Tibial nerve (tissue), 4 donors: ENCODE results near the gene WDR27. TPM values are rescaled to one million over a fixed set of nuclear protein-coding genes. Genes with fewer than 3 reads are reported as not detected.
"Not testable (repeated sequence)": the region's sequence is repeated elsewhere in the genome, so short reads cannot be mapped to it uniquely, and the experiment has no call there.

ENCODE experiments used
- DNase-seq, 2 donors: peaks; one replicate each; pipeline ENCODE4 v3.0.0-alpha.2; 2019; ENCODE audit warnings: low spot score in 2 of 2
- H3K27ac ChIP-seq, 4 donors: fragments of 200-600 bp; sonication (generic) in 3 of 4; one replicate each; pipeline ENCODE4 v1.5.1; 2017 to 2019; ENCODE audit warnings: mild to moderate bottlenecking in 1 of 4
- H3K27me3 ChIP-seq, 2 donors: fragments of 200-600 bp; sonication (generic) in 1 of 2; one replicate each; pipeline versions ENCODE4 v1.5.1 to v1.6.0; 2017 to 2019
- H3K36me3 ChIP-seq, 3 donors: fragments of 200-600 bp; sonication (generic); one replicate each; pipeline ENCODE4 v1.5.1; 2018 to 2019
- H3K4me1 ChIP-seq, 4 donors: fragments of 200-600 bp; sonication (generic) in 3 of 4; one replicate each; pipeline ENCODE4 v1.5.1; 2017 to 2019
- H3K4me3 ChIP-seq, 4 donors: fragments of 200-600 bp; sonication (generic) in 3 of 4; one replicate each; pipeline ENCODE4 v1.5.1; 2017 to 2019; ENCODE audit warnings: mild to moderate bottlenecking in 1 of 4, moderate library complexity in 1 of 4
- H3K9me3 ChIP-seq, 4 donors: fragments of 200-600 bp; sonication (generic) in 3 of 4; one replicate each; pipeline ENCODE4 v1.5.1; 2017 to 2019
- CTCF ChIP-seq, 5 experiments: fragments of 200-600 bp in 3 of 5; fragments of 450-650 bp in 2 of 5; sonication (generic) in 3 of 5; IDR thresholded peaks; one replicate each; pipeline ENCODE4 v1.5.1; 2016 to 2019; ENCODE audit warnings: antibody characterized with exemption in 5 of 5, mild to moderate bottlenecking in 3 of 5, moderate library complexity in 2 of 5
- EP300 ChIP-seq, 2 donors: sonication (generic); formaldehyde crosslinking; IDR thresholded peaks; one replicate each; pipeline ENCODE4 v1.6.1; 2017; ENCODE audit warnings: antibody characterized with exemption in 2 of 2, mild to moderate bottlenecking in 1 of 2
- POLR2A ChIP-seq, 2 donors: fragments of 450-650 bp; IDR thresholded peaks; one replicate each; pipeline ENCODE4 v1.6.1; 2017; ENCODE audit warnings: antibody characterized with exemption in 2 of 2, mild to moderate bottlenecking in 2 of 2, moderate library complexity in 2 of 2
- whole genome bisulfite sequencing, 2 donors: methylation state at CpG; one replicate each; pipeline ENCODE4 v1.1.5; 2018; 5-methylcytosine and 5-hydroxymethylcytosine counted together
- total RNA-seq, 4 donors: library from RNA; depleted of rRNA; stranded (reverse); fragments of >200 nt; gene quantifications; one replicate each; pipeline ENCODE4 v1.1.0, GENCODE V29; 2016

The WDR27 gene
- total RNA-seq, 4 donors from 2014 or later = 33.9 to 57.5 (median 52.5) TPM

GRCh38 chr6:169710009-169710408 lies 8.2 kb upstream of the WDR27 start:
- peaks cover 0 to 63% (median 14%) of the 10 kb centered on the region in 3 donors for H3K36me3 ChIP-seq
- H3K27me3 ChIP-seq = no peaks in the 10 kb centered on the region
- WGBS, 2 donors = 78 to 84% methylated on average over 3 of the region's 3 CpGs
- no peak overlapping the region for H3K27ac ChIP-seq
- no peak for DNase-seq
- no peaks in the 10 kb centered on the region for H3K9me3 ChIP-seq
- H3K4me1 ChIP-seq = peaks cover 0 to 8% (median 0%) of the 10 kb centered on the region in 4 donors
- H3K4me3 ChIP-seq = no peak overlapping the region
- no peak for TF ChIP-seq POLR2A (IDR thresholded peaks at IDR 0.05)
- TF ChIP-seq EP300 (IDR thresholded peaks at IDR 0.05) = no peak
- TF ChIP-seq CTCF (IDR thresholded peaks at IDR 0.05) = no peak

DNA sequence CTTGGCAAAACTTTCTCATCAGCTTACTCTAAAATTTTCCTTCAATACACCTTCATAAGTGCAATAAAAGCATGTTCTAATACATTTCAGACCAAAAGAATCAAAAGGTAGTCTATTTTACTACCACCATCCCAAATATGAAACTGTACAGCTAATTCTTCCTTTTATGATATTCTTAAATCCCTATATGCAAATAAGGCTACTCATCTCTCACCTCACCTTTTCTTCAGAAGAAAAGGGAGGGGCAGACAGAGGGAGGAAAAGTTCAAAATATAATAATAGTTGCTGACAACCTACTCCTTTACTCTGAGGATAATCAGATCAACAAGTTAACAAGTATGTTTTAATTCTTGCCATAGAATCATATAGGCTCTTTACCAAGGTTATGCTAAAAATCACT lies 7.5 kb upstream of the WDR27 start:
- H3K36me3 ChIP-seq = peaks cover 0 to 63% (median 6%) of the 10 kb centered on the region in 3 donors
- DNase-seq = no peak
- no peaks in the 10 kb centered on the region for H3K27me3 ChIP-seq
- no peak for TF ChIP-seq POLR2A (IDR thresholded peaks at IDR 0.05)
- peaks cover 0 to 15% (median 6%) of the 10 kb centered on the region in 4 donors for H3K4me1 ChIP-seq
- no peak overlapping the region for H3K4me3 ChIP-seq
- H3K9me3 ChIP-seq = no peaks in the 10 kb centered on the region
- H3K27ac ChIP-seq = no peak overlapping the region

- no peak for DNase-seq
- no peak for TF ChIP-seq EP300 (IDR thresholded peaks at IDR 0.05)
- H3K9me3 ChIP-seq = no peaks in the 10 kb centered on the region
- no peak overlapping the region for H3K27ac ChIP-seq
- 59 to 68% methylated on average over 2 of the region's 2 CpGs for WGBS, 2 donors
- H3K36me3 ChIP-seq = peaks cover 0 to 56% (median 6%) of the 10 kb centered on the region in 3 donors
- H3K27me3 ChIP-seq = no peaks in the 10 kb centered on the region
- peaks cover 0 to 30% (median 18%) of the 10 kb centered on the region in 4 donors for H3K4me1 ChIP-seq
- no peak overlapping the region for H3K4me3 ChIP-seq
Measured at GRCh38 chr6:169707772-169708171, 5.9 kb upstream of the WDR27 start.

DNA sequence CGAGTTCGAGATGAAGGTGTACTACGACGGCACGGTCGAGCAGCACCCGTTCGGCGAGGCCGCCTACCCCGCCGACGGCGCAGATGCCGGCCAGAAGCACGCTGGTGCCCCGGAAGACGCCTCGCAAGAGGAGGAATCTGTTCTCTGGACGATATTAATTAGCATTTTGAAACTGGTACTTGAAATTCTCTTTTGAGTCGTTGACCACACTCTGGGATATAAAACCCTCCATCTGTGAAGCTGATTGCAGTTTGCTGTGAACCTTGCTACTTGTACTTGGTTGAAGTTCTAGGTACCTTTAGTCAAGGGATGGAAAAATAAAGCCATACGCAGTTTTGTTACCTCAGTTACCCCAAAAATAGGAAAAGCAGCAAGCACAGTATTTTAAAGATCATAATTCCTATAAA lies 1.0 kb upstream of the WDR27 start:
- DNase-seq = no peak
- peak overlapping the region; percentile 65 to 96 (median 94) for H3K27ac ChIP-seq
- no peak for TF ChIP-seq POLR2A (IDR thresholded peaks at IDR 0.05)
- peak overlapping the region; percentile 76 to 97 (median 90) for H3K4me3 ChIP-seq
- no peaks in the 10 kb centered on the region for H3K9me3 ChIP-seq
- peaks cover 0 to 32% (median 0%) of the 10 kb centered on the region in 3 donors for H3K36me3 ChIP-seq
- WGBS, 2 donors = 4 to 6% methylated on average over 14 to 20 of the region's 22 CpGs
- no peaks in the 10 kb centered on the region for H3K27me3 ChIP-seq
- H3K4me1 ChIP-seq = peaks cover 0 to 55% (median 27%) of the 10 kb centered on the region in 4 donors

DNA sequence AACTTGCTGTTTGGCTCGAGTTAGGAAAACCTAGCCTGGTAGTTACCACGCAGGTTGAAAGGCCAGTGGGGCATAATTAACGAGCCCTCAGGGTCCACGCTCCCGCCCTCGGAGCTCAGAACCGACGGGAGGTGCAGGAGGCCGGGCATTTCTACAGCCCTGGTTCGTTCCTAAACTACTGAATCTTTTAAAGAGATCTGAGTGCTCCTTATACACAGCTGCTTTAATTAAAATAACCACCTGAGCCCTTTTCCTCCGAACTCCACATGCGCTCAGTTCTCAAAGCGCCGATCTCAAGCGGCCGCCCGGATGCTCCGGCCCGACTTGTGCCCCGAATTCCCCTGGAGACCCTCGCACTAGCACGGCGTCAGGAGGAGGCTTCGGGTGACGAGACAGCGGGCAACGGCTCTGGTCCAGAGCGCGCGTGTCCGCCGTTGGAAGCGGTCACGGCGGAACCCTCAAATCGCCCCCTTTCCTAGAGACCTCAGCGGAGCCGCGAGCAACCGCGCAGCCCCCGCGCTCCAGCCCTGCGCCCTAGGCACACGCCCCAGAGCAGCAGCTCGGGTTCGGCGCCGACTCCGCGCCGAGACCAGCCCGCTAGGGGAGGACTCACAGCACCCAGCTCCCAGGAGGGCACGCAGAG lies 397 bp downstream of the WDR27 start:
- DNase-seq = no peak
- Histone ChIP-seq H3K27me3 (no peaks in the 10 kb centered on the region), H3K4me1 (peaks cover 0 to 52% (median 27%) of the 10 kb centered on the region in 4 donors), H3K9me3 (no peaks in the 10 kb centered on the region), H3K27ac (peak overlapping the region; percentile 65 to 96 (median 94)), H3K36me3 (peaks cover 0 to 37% (median 0%) of the 10 kb centered on the region in 3 donors), H3K4me3 (peak overlapping the region; percentile 76 to 97 (median 90))
- no peak for TF ChIP-seq EP300 (IDR thresholded peaks at IDR 0.05)
- WGBS, 2 donors = 0 to 1% methylated on average over 21 to 44 of the region's 54 CpGs

DNA sequence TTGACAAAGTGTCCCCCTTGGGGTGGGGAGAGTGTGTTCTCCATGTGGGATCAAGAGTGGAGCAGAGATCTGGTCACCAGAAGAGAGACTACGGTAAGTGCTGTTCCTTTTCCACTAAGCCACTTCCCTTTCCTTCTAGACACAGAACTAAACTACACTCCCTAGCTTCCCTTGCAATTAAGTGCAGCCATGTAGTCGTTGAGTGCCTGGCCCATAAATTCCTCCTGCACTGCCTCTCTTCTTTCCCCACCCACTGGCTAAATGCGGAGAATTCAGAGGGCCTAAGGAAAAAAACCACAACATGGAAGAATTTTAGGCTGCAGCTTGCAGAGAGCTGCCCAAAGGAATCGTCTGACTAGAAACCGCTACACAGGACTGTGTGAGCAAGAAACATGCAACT lies 1.5 kb downstream of the WDR27 start:
- Histone ChIP-seq H3K27me3 (no peaks in the 10 kb centered on the region), H3K27ac (peak overlapping the region in 1 of 4 donors; percentile 95), H3K4me1 (peaks cover 0 to 50% (median 27%) of the 10 kb centered on the region in 4 donors), H3K9me3 (no peaks in the 10 kb centered on the region), H3K36me3 (peaks cover 0 to 41% (median 0%) of the 10 kb centered on the region in 3 donors), H3K4me3 (no peak overlapping the region)
- TF ChIP-seq CTCF (IDR thresholded peaks at IDR 0.05) = no peak
- no peak for TF ChIP-seq POLR2A (IDR thresholded peaks at IDR 0.05)
- TF ChIP-seq EP300 (IDR thresholded peaks at IDR 0.05) = no peak
- WGBS, 2 donors = 24% methylated on average over 5 of the region's 5 CpGs
- no peak for DNase-seq

DNA sequence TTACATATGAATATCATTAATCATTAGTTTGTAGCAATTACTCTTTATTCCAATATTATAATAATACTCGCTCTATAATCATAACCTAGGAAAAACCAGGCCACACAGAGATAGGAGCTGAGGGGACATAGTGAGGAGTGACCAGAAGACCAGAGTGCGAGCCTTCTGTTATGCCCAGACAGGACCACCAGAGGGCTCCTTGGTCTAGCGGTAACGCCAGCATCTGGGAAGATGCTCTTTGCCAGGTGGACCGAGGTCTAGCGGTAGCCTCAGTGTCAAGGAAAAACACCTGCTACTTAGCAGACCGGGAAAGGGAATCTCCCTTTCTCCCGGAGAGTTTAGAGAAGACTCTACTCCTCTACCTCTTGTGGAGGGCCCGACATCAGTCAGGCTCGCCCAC lies 4.7 kb downstream of the WDR27 start:
- H3K4me3 ChIP-seq, H3K27ac ChIP-seq, DNase-seq, H3K27me3 ChIP-seq: not testable (repeated sequence)
- Histone ChIP-seq H3K4me1 (peaks cover 0 to 22% (median 7%) of the 10 kb centered on the region in 4 donors), H3K36me3 (peaks cover 0 to 47% (median 0%) of the 10 kb centered on the region in 3 donors), H3K9me3 (peaks cover 0 to 13% (median 0%) of the 10 kb centered on the region in 4 donors)
- WGBS, 2 donors = 75 to 87% methylated on average over 10 of the region's 10 CpGs
- TF ChIP-seq CTCF (IDR thresholded peaks at IDR 0.05) = peak in 3 of 5 experiments; percentile 12 to 18 (median 17)
